Hepatocyte (in vitro differentiated cells): ENCODE data around the gene STON1.

ENCODE experiments used
- EZH2 ChIP-seq: fragments of 200-600 bp; sonication (generic); IDR thresholded peaks from 2 replicates; pipeline ENCODE4 v1.6.1; 2016; ENCODE audit warnings: antibody characterized with exemption, mild to moderate bottlenecking, borderline replicate concordance
- EZH2phosphoT487 ChIP-seq: fragments of 200-600 bp; sonication (generic); IDR thresholded peaks from one replicate; pipeline ENCODE4 v1.6.1; 2018; ENCODE audit warnings: antibody characterized with exemption, mild to moderate bottlenecking, low read depth, moderate library complexity; ENCODE audit not compliant: unreplicated experiment, severe bottlenecking
- TF ChIP-seq, protein P1 (sequence below): fragments of 200-600 bp; sonication (generic); IDR thresholded peaks from 2 replicates; pipeline ENCODE4 v1.5.1; 2016; ENCODE audit warnings: antibody characterized with exemption, mild to moderate bottlenecking; ENCODE audit not compliant: poor library complexity

GRCh38 chr2:48482313-48482712 lies 47.6 kb upstream of the STON1 start:
- no peak for TF ChIP-seq EZH2
- TF ChIP-seq, protein P1, sequence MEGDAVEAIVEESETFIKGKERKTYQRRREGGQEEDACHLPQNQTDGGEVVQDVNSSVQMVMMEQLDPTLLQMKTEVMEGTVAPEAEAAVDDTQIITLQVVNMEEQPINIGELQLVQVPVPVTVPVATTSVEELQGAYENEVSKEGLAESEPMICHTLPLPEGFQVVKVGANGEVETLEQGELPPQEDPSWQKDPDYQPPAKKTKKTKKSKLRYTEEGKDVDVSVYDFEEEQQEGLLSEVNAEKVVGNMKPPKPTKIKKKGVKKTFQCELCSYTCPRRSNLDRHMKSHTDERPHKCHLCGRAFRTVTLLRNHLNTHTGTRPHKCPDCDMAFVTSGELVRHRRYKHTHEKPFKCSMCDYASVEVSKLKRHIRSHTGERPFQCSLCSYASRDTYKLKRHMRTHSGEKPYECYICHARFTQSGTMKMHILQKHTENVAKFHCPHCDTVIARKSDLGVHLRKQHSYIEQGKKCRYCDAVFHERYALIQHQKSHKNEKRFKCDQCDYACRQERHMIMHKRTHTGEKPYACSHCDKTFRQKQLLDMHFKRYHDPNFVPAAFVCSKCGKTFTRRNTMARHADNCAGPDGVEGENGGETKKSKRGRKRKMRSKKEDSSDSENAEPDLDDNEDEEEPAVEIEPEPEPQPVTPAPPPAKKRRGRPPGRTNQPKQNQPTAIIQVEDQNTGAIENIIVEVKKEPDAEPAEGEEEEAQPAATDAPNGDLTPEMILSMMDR, result no peak
- TF ChIP-seq EZH2phosphoT487, result no peak
